ENCODE data around the gene PPP2R5A.

The PPP2R5A gene

GRCh38 chr1:212284744-212285684 lies at the start of gene PPP2R5A:
TSS of gene PPP2R5A (plus strand) at chr1:212285410. CDS start at chr1:212286111, 701 bp downstream.
- peak; percentile 95 for DNase-seq

- DNase-seq: no peak
These were observed 49.4 kb upstream of the PPP2R5A start for GRCh38 chr1:212235857-212236256.

- DNase-seq: no peak
These were observed 48.5 kb upstream of the PPP2R5A start for GRCh38 chr1:212236664-212237220.

GRCh38 chr1:212237651-212238050 lies 47.6 kb upstream of the PPP2R5A start:
- DNase-seq: no peak

GRCh38 chr1:212238552-212238951 lies 46.7 kb upstream of the PPP2R5A start:
- no peak for DNase-seq

- no peak for DNase-seq
These were observed 43.7 kb upstream of the PPP2R5A start for GRCh38 chr1:212241501-212241900.

- no peak for DNase-seq
These were observed 43.3 kb upstream of the PPP2R5A start for GRCh38 chr1:212241957-212242287.

GRCh38 chr1:212242288-212242984 lies 42.8 kb upstream of the PPP2R5A start:
- DNase-seq: peak; percentile 16

GRCh38 chr1:212242985-212243308 lies 42.3 kb upstream of the PPP2R5A start:
- DNase-seq: no peak

- peak; percentile 67 for DNase-seq
These were observed 40.8 kb upstream of the PPP2R5A start for GRCh38 chr1:212244441-212244840.

GRCh38 chr1:212247179-212247721 lies 38.0 kb upstream of the PPP2R5A start:
- DNase-seq: no peak

GRCh38 chr1:212247988-212248387 lies 37.2 kb upstream of the PPP2R5A start:
- DNase-seq: no peak

- DNase-seq: no peak
These were observed 30.3 kb upstream of the PPP2R5A start for GRCh38 chr1:212254853-212255363.

GRCh38 chr1:212255705-212256307 lies 29.4 kb upstream of the PPP2R5A start:
- no peak for DNase-seq

GRCh38 chr1:212256369-212256768 lies 28.8 kb upstream of the PPP2R5A start:
- no peak for DNase-seq

GRCh38 chr1:212257157-212257556 lies 28.1 kb upstream of the PPP2R5A start:
- no peak for DNase-seq

- DNase-seq: no peak
These were observed 25.3 kb upstream of the PPP2R5A start for GRCh38 chr1:212259693-212260480.

- no peak for DNase-seq
These were observed 24.5 kb upstream of the PPP2R5A start for GRCh38 chr1:212260557-212261355.

- no peak for DNase-seq
These were observed 23.8 kb upstream of the PPP2R5A start for GRCh38 chr1:212261361-212261929.

GRCh38 chr1:212267017-212267416 lies 18.2 kb upstream of the PPP2R5A start:
- DNase-seq: no peak

GRCh38 chr1:212267460-212267859 lies 17.8 kb upstream of the PPP2R5A start:
- no peak for DNase-seq
